GM12872 (cell line): Measurements from ENCODE around the gene RNASE13.

Source experiments
- TF ChIP-seq, protein P1 (sequence below): IDR thresholded peaks from 3 replicates; pipeline ENCODE4 v1.5.1; 2011; ENCODE audit warnings: low read depth, mild to moderate bottlenecking, low read length, moderate library complexity; ENCODE audit not compliant: insufficient read depth

Gene RNASE13

DNA sequence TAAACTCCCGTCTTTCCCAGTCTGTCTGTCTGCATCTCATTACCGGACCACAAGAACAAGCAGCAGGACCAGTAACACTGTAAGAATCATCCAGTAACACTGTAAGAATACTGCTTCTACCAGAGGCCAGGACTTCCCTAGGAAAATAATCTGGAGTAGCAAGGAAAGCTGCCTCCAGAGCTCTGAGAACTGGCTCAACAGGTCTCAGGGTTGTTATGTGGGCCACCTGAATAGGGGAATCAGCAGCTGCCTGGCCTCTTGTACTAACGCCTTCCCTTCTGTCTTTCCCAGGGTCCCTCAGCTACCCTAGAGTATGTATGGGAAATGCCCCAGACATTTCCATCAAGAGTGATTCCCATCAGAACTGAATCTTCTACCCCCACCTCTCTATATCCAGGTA, 36.5 kb downstream of the RNASE13 start:
- TF ChIP-seq, protein P1, sequence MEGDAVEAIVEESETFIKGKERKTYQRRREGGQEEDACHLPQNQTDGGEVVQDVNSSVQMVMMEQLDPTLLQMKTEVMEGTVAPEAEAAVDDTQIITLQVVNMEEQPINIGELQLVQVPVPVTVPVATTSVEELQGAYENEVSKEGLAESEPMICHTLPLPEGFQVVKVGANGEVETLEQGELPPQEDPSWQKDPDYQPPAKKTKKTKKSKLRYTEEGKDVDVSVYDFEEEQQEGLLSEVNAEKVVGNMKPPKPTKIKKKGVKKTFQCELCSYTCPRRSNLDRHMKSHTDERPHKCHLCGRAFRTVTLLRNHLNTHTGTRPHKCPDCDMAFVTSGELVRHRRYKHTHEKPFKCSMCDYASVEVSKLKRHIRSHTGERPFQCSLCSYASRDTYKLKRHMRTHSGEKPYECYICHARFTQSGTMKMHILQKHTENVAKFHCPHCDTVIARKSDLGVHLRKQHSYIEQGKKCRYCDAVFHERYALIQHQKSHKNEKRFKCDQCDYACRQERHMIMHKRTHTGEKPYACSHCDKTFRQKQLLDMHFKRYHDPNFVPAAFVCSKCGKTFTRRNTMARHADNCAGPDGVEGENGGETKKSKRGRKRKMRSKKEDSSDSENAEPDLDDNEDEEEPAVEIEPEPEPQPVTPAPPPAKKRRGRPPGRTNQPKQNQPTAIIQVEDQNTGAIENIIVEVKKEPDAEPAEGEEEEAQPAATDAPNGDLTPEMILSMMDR, result no peak

- TF ChIP-seq, protein P1, result no peak
These were observed 37.0 kb downstream of the RNASE13 start for GRCh38 chr14:20997564-20997963.

DNA sequence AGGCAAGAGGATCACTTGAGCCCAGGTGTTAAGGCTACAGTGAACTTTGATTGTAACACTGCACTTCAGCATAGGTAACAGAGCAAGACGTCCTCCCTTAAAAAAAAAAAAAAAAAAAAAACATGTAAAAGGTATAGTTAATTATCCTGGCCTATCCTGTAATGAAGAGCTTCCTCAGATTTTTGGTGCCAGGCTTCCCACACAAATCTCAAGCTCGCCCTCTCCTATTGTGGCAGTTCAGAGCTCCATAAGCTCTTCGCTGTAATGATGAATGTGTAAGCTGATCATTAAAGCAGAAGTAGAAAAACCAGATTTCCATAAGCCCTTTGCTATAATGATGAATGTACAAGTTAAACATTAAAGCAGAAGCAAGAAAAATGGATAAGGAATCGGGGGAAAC, 37.5 kb downstream of the RNASE13 start:
- TF ChIP-seq, protein P1, result no peak

DNA sequence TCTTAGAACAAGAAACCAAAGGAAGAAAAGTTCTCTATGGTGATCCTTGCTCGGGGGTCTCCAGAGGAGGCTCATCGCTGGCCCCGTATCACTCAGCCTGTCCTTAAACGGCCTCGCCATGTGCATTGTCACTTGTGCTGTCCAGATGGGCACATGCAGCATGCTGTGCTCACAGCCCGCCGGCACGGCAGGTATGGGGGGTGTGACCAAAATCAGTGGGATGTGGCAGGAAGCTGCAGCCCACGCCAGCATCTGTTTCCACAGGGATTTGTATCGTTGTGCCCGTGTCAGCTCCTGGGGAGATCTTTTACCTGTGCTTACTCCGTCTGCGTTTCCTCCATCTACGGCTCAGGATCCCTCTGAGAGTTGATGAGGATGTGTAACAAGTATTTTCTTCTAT, 38.1 kb downstream of the RNASE13 start:
- TF ChIP-seq, protein P1, result no peak

- TF ChIP-seq, protein P1, result peak; percentile 55
These were observed 44.6 kb downstream of the RNASE13 start, which contains the start of gene METTL17 for GRCh38 chr14:20989787-20990600. TSS of gene METTL17 (plus strand) at chr14:20989980. CDS start at chr14:20990003, 23 bp downstream.

GRCh38 chr14:20989471-20989786, 45.2 kb downstream of the RNASE13 start:
- TF ChIP-seq, protein P1, result no peak

DNA sequence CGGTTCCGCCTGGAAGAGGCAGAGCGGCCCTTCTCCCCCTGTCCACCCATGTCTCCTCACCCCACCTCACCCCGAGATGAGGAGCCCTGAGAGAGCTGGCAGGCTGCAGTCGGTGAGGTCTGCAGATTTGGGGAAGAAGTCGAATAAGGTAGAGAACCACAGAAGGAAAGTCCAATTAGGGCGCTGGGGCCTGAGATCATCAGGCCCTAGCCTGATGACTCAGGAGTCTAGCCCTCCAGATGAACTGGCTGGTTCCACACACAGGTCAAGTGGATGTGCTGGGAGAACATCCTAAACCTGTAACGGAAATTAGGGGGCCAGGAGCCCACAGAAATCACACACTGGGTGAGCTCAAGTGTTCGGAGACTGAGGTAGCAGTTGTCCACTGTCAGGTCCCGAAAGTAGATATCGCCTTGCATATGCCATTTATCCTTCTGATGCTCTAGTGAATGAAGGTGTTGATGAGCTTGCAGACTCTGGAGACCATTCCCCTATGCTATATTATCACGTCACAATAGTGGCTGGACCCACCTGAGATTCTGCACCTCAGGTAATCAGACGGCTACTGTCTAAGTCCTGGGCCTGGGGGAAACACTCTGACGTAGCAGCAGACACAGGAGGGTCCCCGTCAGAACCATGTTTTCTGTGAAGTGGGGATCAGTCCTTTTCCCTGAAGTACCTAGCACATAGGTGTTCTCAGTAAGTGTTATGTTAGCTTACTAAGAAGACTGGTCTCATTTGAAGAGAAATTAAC, 45.7 kb downstream of the RNASE13 start:
- TF ChIP-seq, protein P1, result no peak
